ENCODE measurements around the gene PDCD6IP.
"Not testable (repeated sequence)": the region's sequence is repeated elsewhere in the genome, so short reads cannot be mapped to it uniquely, and the experiment has no call there.

Gene PDCD6IP

GRCh38 chr3:33850599-33850998, 52.2 kb downstream of the PDCD6IP start:
- not testable (repeated sequence) for DNase-seq

GRCh38 chr3:33855407-33855806, 57.0 kb downstream of the PDCD6IP start:
- not testable (repeated sequence) for DNase-seq

GRCh38 chr3:33855884-33856546, 57.6 kb downstream of the PDCD6IP start:
- no peak for DNase-seq

GRCh38 chr3:33857701-33858100, 59.3 kb downstream of the PDCD6IP start:
- DNase-seq: not testable (repeated sequence)

- no peak for DNase-seq
Observed at GRCh38 chr3:33858131-33858530, 59.7 kb downstream of the PDCD6IP start.

- DNase-seq: no peak
Observed at GRCh38 chr3:33860373-33861050, 62.1 kb downstream of the PDCD6IP start.

GRCh38 chr3:33865133-33865532, 66.7 kb downstream of the PDCD6IP start:
- no peak for DNase-seq

GRCh38 chr3:33868309-33868708, 69.9 kb downstream of the PDCD6IP start:
- no peak for DNase-seq

GRCh38 chr3:33869977-33870376, 71.5 kb downstream of the PDCD6IP start:
- no peak for DNase-seq

- no peak for DNase-seq
Observed at GRCh38 chr3:33874815-33875214, 76.4 kb downstream of the PDCD6IP start.

GRCh38 chr3:33875680-33876079, 77.2 kb downstream of the PDCD6IP start:
- no peak for DNase-seq

- DNase-seq: no peak
Observed at GRCh38 chr3:33877187-33877586, 78.8 kb downstream of the PDCD6IP start.

- no peak for DNase-seq
Observed at GRCh38 chr3:33879540-33879939, 81.1 kb downstream of the PDCD6IP start.

- DNase-seq: no peak
Observed at GRCh38 chr3:33881156-33882064, 83.0 kb downstream of the PDCD6IP start.

- no peak for DNase-seq
Observed at GRCh38 chr3:33882296-33882695, 83.9 kb downstream of the PDCD6IP start.

GRCh38 chr3:33883538-33883950, 85.1 kb downstream of the PDCD6IP start:
- peak; percentile 30 to 95 for DNase-seq

- DNase-seq: no peak
Observed at GRCh38 chr3:33883951-33884561, 85.6 kb downstream of the PDCD6IP start.

- no peak for DNase-seq
Observed at GRCh38 chr3:33884701-33885100, 86.3 kb downstream of the PDCD6IP start.

- no peak for DNase-seq
Observed at GRCh38 chr3:33885496-33885895, 87.1 kb downstream of the PDCD6IP start.

GRCh38 chr3:33886015-33886414, 87.6 kb downstream of the PDCD6IP start:
- no peak for DNase-seq

- DNase-seq: no peak
Observed at GRCh38 chr3:33887478-33887877, 89.0 kb downstream of the PDCD6IP start.

- DNase-seq: no peak
Observed at GRCh38 chr3:33889394-33890039, 91.1 kb downstream of the PDCD6IP start.

- DNase-seq: no peak
Observed at GRCh38 chr3:33892655-33893054, 94.2 kb downstream of the PDCD6IP start.
